Spleen (tissue), 11 donors: ENCODE measurements around the gene LDLRAD4. TPM values are rescaled to one million over a fixed set of nuclear protein-coding genes. Genes with fewer than 3 reads are reported as not detected.

Experiments
- DNase-seq: peaks from one replicate; pipeline ENCODE4 v3.0.0-alpha.2; 2020
- H3K27ac ChIP-seq, 8 donors: fragments of 200-600 bp; sonication (generic) in 7 of 8; 1 replicate in 4 of 8; 2 replicates in 4 of 8; pipeline versions ENCODE4 v1.5.0 to v1.8.0; 2016 to 2021; ENCODE audit warnings: inconsistent platforms in 4 of 8, mild to moderate bottlenecking in 4 of 8, moderate library complexity in 1 of 8
- H3K27me3 ChIP-seq, 7 donors: fragments of 200-600 bp; sonication (generic) in 6 of 7; replicated peaks in 1 of 7; 1 replicate in 4 of 7; 2 replicates in 3 of 7; pipeline versions ENCODE4 v1.5.0 to v1.8.0; 2016 to 2021; ENCODE audit warnings: inconsistent platforms in 3 of 7, mild to moderate bottlenecking in 1 of 7
- H3K36me3 ChIP-seq, 6 donors: fragments of 200-600 bp; sonication (generic) in 5 of 6; 1 replicate in 4 of 6; 2 replicates in 2 of 6; pipeline versions ENCODE4 v1.5.0 to v1.8.0; 2016 to 2021; ENCODE audit warnings: inconsistent platforms in 2 of 6
- H3K4me1 ChIP-seq, 6 donors: fragments of 200-600 bp; sonication (generic) in 5 of 6; 1 replicate in 3 of 6; 2 replicates in 3 of 6; pipeline versions ENCODE4 v1.5.0 to v1.8.0; 2016 to 2021; ENCODE audit warnings: inconsistent platforms in 3 of 6
- H3K4me3 ChIP-seq, 8 donors: fragments of 200-600 bp; sonication (generic) in 7 of 8; 1 replicate in 4 of 8; 2 replicates in 4 of 8; pipeline versions ENCODE4 v1.5.0 to v1.8.0; 2016 to 2021; ENCODE audit warnings: inconsistent platforms in 4 of 8, mild to moderate bottlenecking in 4 of 8, moderate library complexity in 2 of 8
- H3K9me3 ChIP-seq, 8 donors: fragments of 200-600 bp; sonication (generic) in 7 of 8; 1 replicate in 4 of 8; 2 replicates in 4 of 8; pipeline versions ENCODE4 v1.5.0 to v1.8.0; 2016 to 2021; ENCODE audit warnings: inconsistent platforms in 4 of 8
- CTCF ChIP-seq, 11 experiments: fragments of 200-600 bp in 7 of 11; fragments of 450-650 bp in 4 of 11; sonication (generic) in 4 of 11; IDR thresholded peaks in 8 of 11; conservative IDR thresholded peaks in 3 of 11; 1 replicate in 7 of 11; 2 replicates in 4 of 11; pipeline versions ENCODE4 v1.4.0 to v1.8.0; 2016 to 2021; ENCODE audit warnings: antibody characterized with exemption in 11 of 11, inconsistent platforms in 4 of 11, mild to moderate bottlenecking in 1 of 11
- POLR2A ChIP-seq, 3 donors: fragments of 450-650 bp; IDR thresholded peaks; one replicate each; pipeline ENCODE4 v1.5.1; 2017; ENCODE audit warnings: antibody characterized with exemption in 3 of 3, mild to moderate bottlenecking in 1 of 3
- POLR2AphosphoS5 ChIP-seq, 3 donors: sonication (generic); formaldehyde crosslinking; IDR thresholded peaks; one replicate each; pipeline ENCODE4 v1.5.1; 2017; ENCODE audit warnings: antibody characterized with exemption in 3 of 3
- WGBS, 5 donors: extraction: QIAGEN DNeasy Blood & Tissue Kit in 3 of 5; methylation state at CpG; one replicate each; pipeline versions ENCODE4 v1.1.5 to v1.1.7; 2013 to 2018; 5-methylcytosine and 5-hydroxymethylcytosine counted together
- intact Hi-C: fragments of 100-400 bp; cut with DNase I; formaldehyde crosslinking; loops from one replicate; pipeline ENCODE4 v1.15.0; 2023; ENCODE audit warnings: low total_unique reads
- polyA plus RNA-seq, 3 donors: library from polyadenylated mRNA; stranded (reverse); fragments of 200-250 nt; gene quantifications; one replicate each; pipeline ENCODE4 v1.2.1, GENCODE V29; 2013
- total RNA-seq, 7 donors: library from RNA; depleted of rRNA in 3 of 7; stranded (reverse); fragments of >200 nt in 3 of 7; fragmentation: NEBNext Ultra II Directional in 4 of 7; extraction: Animal tissue kit (Norgen Biotek cat#: 25700) in 4 of 7; gene quantifications; one replicate each; pipeline versions ENCODE4 v1.1.0 to v1.2.1, GENCODE V29; 2016 to 2021
- donor health status: healthy with polysubstance abuse.
- donor health status: DM: no; HTN: no; CAD: no; lungs with moderate emphysema.
- donor health status: DM: no; HTN: no; CAD: no.
- donor health status: Bipolar disorder and iron deficiency.
- donor health status: healthy.
- donor health status: DM: no; HTN: no; CAD: no.
- donor health status: DM: yes; HTN: yes; CAD: no.

The LDLRAD4 gene
- total and polyA plus RNA-seq, 10 donors: 4.5 to 80.8 (median 46.4) TPM

DNA sequence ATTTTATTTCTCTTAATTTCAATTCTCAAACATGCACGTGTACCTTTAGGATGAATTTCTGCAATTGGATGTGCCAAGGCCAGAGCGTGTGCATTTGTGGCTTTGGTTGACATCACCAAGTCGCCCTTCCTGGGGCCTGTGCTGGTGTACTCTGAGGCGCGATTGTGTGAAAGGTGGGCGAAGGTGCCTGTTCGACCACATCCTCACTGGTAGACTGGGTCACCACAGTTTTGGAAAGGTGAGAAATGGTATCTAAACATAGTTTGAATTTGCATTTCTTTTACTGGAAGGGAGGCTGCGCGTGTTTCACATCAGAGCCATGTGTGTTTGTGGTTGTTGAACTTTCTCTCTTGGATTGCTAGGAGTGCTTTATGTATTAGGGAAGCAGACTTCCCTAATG lies 89.8 kb downstream of the LDLRAD4 start:
- WGBS, 5 donors: 65 to 71% (median 70%) methylated on average over 9 of the region's 9 CpGs
- peaks cover 0 to 8% (median 0%) of the 10 kb centered on the region in 8 donors for H3K9me3 ChIP-seq
- TF ChIP-seq POLR2A (IDR thresholded peaks at IDR 0.05) (no peak), POLR2AphosphoS5 (IDR thresholded peaks at IDR 0.05) (no peak), CTCF (IDR thresholded peaks at IDR 0.05 in 8 of 11, conservative IDR thresholded peaks at IDR 0.05 in 3 of 11) (no peak)
- peaks cover 0 to 24% (median 7%) of the 10 kb centered on the region in 6 donors for H3K4me1 ChIP-seq
- intact Hi-C loops: no loop called here
- DNase-seq: no peak
- no peaks in the 10 kb centered on the region for H3K27me3 ChIP-seq
- no peak overlapping the region for H3K27ac ChIP-seq
- H3K36me3 ChIP-seq: no peaks in the 10 kb centered on the region
- no peak overlapping the region for H3K4me3 ChIP-seq

DNA sequence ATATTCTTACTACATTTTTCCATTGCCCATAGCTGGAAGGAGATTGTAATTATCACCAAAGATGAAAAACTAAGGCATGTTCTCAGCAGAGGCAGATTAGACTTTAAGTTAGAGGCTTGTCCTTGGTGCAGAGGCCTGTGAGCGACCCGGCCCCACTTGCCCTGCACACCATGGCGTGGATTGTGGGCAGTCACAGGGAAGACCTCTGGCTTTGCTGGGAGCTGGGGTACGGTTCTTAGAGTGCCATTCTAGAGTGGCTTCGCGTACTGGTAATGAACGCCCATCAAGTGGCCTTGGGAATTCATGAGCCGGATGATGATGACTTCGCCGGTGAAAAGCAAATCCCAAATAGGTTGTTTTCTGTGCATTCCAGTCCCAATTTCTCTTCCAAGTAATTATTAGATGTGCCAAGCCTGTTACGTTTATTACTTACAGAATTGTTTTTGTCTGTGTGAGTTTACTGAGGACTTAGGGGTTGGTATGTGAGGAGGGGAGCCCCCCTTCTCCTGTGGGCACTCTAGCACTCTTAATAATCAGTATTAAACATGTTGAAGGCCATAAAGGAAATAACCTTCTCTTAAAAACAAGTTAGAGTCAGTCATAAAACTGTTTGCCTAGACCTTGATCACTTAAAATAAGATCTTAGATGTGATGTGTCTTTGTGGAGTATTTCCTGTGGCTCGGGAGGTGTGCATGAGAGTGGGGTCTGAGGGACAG lies 90.6 kb downstream of the LDLRAD4 start:
- WGBS, 5 donors: 70 to 93% (median 84%) methylated on average over 12 of the region's 12 CpGs
- Histone ChIP-seq H3K36me3 (no peaks in the 10 kb centered on the region), H3K27me3 (no peaks in the 10 kb centered on the region), H3K4me1 (peaks cover 0 to 32% (median 9%) of the 10 kb centered on the region in 6 donors), H3K4me3 (no peak overlapping the region), H3K9me3 (peaks cover 0 to 8% (median 0%) of the 10 kb centered on the region in 8 donors), H3K27ac (peak overlapping the region in 6 of 8 donors; percentile 30 to 56 (median 40))
- intact Hi-C loops: no loop called here
- TF ChIP-seq CTCF (IDR thresholded peaks at IDR 0.05 in 8 of 11, conservative IDR thresholded peaks at IDR 0.05 in 3 of 11): no peak
- no peak for TF ChIP-seq POLR2A (IDR thresholded peaks at IDR 0.05)
- DNase-seq: no peak

DNA sequence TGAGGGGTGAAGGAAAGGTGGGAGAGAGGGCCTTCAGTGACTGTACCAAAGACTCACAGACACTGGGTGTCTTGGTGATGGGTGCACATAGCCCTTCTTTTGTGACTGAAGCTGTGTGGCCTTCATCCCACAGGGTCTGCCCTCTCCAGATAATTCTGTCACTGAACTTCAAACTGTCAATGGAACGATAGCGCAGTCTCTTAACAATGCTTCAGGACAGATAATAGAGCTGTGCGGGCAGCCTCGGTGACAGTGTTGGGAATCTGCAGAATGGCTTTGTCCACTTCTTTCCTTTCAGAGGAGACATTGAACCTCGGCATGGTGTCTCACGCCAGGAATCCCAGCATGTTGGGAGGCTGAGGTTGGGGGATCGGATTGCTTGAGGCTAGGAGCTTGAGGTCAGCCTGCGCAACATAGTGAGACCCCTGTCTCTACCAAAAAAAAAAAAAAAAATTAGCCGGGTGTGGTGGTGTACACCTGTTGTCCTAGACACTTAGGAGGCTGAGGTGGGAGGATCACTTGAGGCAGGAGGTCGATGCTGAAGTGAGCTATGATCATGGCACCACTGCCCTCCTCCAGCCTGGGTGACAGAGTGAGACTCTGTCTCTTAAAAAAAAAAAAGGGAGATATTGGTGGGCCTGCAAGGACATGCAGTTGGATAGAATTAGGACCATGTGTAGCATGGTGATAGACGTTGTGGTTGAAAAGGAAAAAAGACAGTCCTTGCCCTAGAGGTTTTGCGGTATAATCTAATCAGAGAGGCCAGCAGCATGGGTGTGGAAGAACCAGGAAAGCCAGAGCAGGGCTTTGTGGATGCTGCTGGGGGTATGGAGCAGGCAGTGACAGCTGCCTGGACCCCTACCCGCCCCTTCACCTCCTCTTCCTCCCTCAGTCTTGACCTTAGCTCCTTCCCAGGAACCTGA lies 91.4 kb downstream of the LDLRAD4 start:
- Histone ChIP-seq H3K9me3 (peaks cover 0 to 12% (median under 1%) of the 10 kb centered on the region in 8 donors), H3K4me3 (no peak overlapping the region), H3K36me3 (no peaks in the 10 kb centered on the region), H3K27ac (peak overlapping the region in 4 of 8 donors; percentile 30 to 56 (median 42)), H3K27me3 (no peaks in the 10 kb centered on the region), H3K4me1 (peaks cover 0 to 32% (median 9%) of the 10 kb centered on the region in 6 donors)
- WGBS, 5 donors: 79 to 83% (median 82%) methylated on average over 13 of the region's 13 CpGs
- TF ChIP-seq POLR2AphosphoS5 (IDR thresholded peaks at IDR 0.05) (no peak), POLR2A (IDR thresholded peaks at IDR 0.05) (no peak), CTCF (IDR thresholded peaks at IDR 0.05 in 8 of 11, conservative IDR thresholded peaks at IDR 0.05 in 3 of 11) (no peak)
- no peak for DNase-seq
- intact Hi-C loops: no loop called here

DNA sequence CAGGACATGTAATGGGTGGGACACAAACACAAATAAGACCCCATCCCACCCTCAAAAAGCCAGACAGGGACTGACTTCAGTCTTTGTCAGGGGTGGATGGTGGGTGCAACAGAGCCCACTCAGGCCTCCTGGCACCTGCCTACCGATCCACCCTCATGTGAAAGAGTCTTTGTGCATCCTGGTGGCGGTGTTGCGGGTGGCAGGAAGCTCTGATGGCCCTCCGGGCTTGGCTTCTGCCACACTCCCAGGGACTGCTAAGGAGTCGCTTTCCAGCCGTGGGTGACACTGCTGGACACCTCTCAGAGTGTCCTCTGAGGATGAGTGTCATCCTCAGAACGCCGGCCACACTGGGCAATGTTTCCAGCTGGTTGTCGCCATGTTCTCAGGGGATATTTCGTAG lies 92.6 kb downstream of the LDLRAD4 start:
- Histone ChIP-seq H3K36me3 (no peaks in the 10 kb centered on the region), H3K4me1 (peaks cover 0 to 32% (median 9%) of the 10 kb centered on the region in 6 donors), H3K4me3 (no peak overlapping the region), H3K27me3 (no peaks in the 10 kb centered on the region), H3K27ac (no peak overlapping the region), H3K9me3 (peaks cover 4 to 15% (median 12%) of the 10 kb centered on the region in 8 donors)
- no peak for DNase-seq
- 83 to 97% (median 94%) methylated on average over 10 of the region's 10 CpGs for WGBS, 5 donors
- intact Hi-C loops: no loop called here
- TF ChIP-seq POLR2AphosphoS5 (IDR thresholded peaks at IDR 0.05): no peak
- TF ChIP-seq CTCF (IDR thresholded peaks at IDR 0.05 in 8 of 11, conservative IDR thresholded peaks at IDR 0.05 in 3 of 11): no peak
- TF ChIP-seq POLR2A (IDR thresholded peaks at IDR 0.05): no peak
